PC-9 (cell line): ENCODE results near the gene SLC44A1.

ENCODE experiments used
- CTCF ChIP-seq: fragments of 200-600 bp; sonication (generic); conservative IDR thresholded peaks from 2 replicates; pipeline ENCODE4 v1.6.1; 2017; ENCODE audit warnings: mixed run types, antibody characterized with exemption, mild to moderate bottlenecking, moderate library complexity
- EZH2 ChIP-seq: fragments of 200-600 bp; sonication (generic); IDR thresholded peaks from 2 replicates; pipeline ENCODE4 v1.8.0; 2017; ENCODE audit warnings: antibody characterized with exemption, low read depth

DNA sequence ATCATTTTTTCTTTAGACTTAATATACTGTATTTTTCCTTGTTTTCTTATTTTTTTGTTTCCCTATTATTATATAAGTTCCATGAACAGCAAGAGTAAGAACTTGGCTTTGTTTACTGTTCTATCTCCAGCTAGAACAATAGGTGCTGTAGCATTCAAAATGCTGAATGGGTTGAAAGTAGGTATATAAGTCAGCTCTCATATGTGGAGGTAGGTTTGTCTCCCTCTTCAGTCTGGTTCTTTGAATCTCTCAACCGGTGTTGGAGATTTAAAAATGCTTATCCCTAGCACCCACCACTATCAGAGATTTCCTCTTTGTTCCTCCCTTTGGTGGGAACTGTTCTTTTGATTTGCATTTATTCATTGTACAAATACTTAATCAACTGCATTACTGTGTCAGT, 115.9 kb downstream of the SLC44A1 start:
- TF ChIP-seq CTCF: no peak
- no peak for TF ChIP-seq EZH2
